Mesenchymal stem cell (in vitro differentiated cells and primary cell): ENCODE measurements around the gene ARID1B.
A peak's percentile ranks its signal among the peaks of the same experiment; 100 is the strongest.

Source experiments
- DNase-seq: peaks from one replicate; pipeline ENCODE4 v3.0.0-alpha.2; 2013
- H2AFZ ChIP-seq: one replicate; pipeline ENCODE4 v1.6.1; 2013; ENCODE audit warnings: low read depth, mild to moderate bottlenecking, control low read depth, inconsistent platforms, low read length, moderate library complexity
- H2AK5ac ChIP-seq: 2 replicates; pipeline ENCODE4 v1.6.1; 2013; ENCODE audit warnings: low read length, moderate library complexity, mild to moderate bottlenecking, inconsistent platforms; ENCODE audit not compliant: severe bottlenecking
- H2BK120ac ChIP-seq: one replicate; pipeline ENCODE4 v1.6.1; 2013; ENCODE audit warnings: low read depth, mild to moderate bottlenecking, inconsistent platforms, low read length, moderate library complexity
- H2BK12ac ChIP-seq, 2 experiments: one replicate each; pipeline ENCODE4 v1.6.1; 2013; ENCODE audit warnings: inconsistent platforms in 2 of 2, low read length in 2 of 2, mild to moderate bottlenecking in 2 of 2, moderate library complexity in 2 of 2, control low read depth in 1 of 2
- H2BK15ac ChIP-seq: one replicate; pipeline ENCODE4 v1.6.1; 2013; ENCODE audit warnings: mild to moderate bottlenecking, low read depth, inconsistent platforms; ENCODE audit not compliant: poor library complexity, severe bottlenecking
- H2BK5ac ChIP-seq: 2 replicates; pipeline ENCODE4 v1.6.1; 2013; ENCODE audit warnings: low read depth, mild to moderate bottlenecking, low read length, control low read depth, inconsistent platforms; ENCODE audit not compliant: poor library complexity, severe bottlenecking
- H3K14ac ChIP-seq, 2 experiments: one replicate each; pipeline ENCODE4 v1.6.1; 2013; ENCODE audit warnings: inconsistent platforms in 2 of 2, low read length in 2 of 2, control low read depth in 1 of 2, mild to moderate bottlenecking in 1 of 2, moderate library complexity in 1 of 2
- H3K18ac ChIP-seq, 2 experiments: one replicate each; pipeline ENCODE4 v1.6.1; 2013; ENCODE audit warnings: inconsistent platforms in 2 of 2, low read length in 2 of 2, control low read depth in 1 of 2, low read depth in 1 of 2, mild to moderate bottlenecking in 1 of 2
- H3K23ac ChIP-seq, 2 experiments: one replicate each; pipeline ENCODE4 v1.6.1; 2013; ENCODE audit warnings: inconsistent platforms in 2 of 2, low read length in 2 of 2, mild to moderate bottlenecking in 2 of 2, moderate library complexity in 2 of 2, control low read depth in 1 of 2
- H3K27ac ChIP-seq: 2 replicates; pipeline ENCODE4 v1.5.1; 2013; ENCODE audit warnings: mild to moderate bottlenecking, moderate library complexity, low read length, control low read depth, inconsistent platforms; ENCODE audit not compliant: poor library complexity, severe bottlenecking
- H3K27me3 ChIP-seq, 2 experiments: 2 replicates each; pipeline versions ENCODE4 v1.6.1 to v1.7.0; 2013; ENCODE audit warnings: low read length in 2 of 2, mild to moderate bottlenecking in 2 of 2, moderate library complexity in 2 of 2, control low read depth in 1 of 2, inconsistent platforms in 1 of 2; ENCODE audit not compliant: control insufficient read depth in 1 of 2, insufficient read depth in 1 of 2
- H3K36me3 ChIP-seq, 2 experiments: 2 replicates each; pipeline versions ENCODE4 v1.6.1 to v1.7.0; 2013; ENCODE audit warnings: low read length in 2 of 2, control low read depth in 1 of 2, inconsistent platforms in 1 of 2, low read depth in 1 of 2, mild to moderate bottlenecking in 1 of 2; ENCODE audit not compliant: insufficient read depth in 2 of 2, control insufficient read depth in 1 of 2
- H3K4ac ChIP-seq, 2 experiments: one replicate each; pipeline ENCODE4 v1.6.1; 2013; ENCODE audit warnings: inconsistent platforms in 2 of 2, low read length in 2 of 2, mild to moderate bottlenecking in 2 of 2, moderate library complexity in 2 of 2, control low read depth in 1 of 2, low read depth in 1 of 2
- H3K4me1 ChIP-seq: 2 replicates; pipeline ENCODE4 v1.6.1; 2013; ENCODE audit warnings: low read depth, low read length, control low read depth; ENCODE audit not compliant: control insufficient read depth, insufficient read depth
- H3K4me2 ChIP-seq: 2 replicates; pipeline ENCODE4 v1.6.1; 2013; ENCODE audit warnings: low read length, mild to moderate bottlenecking, inconsistent platforms; ENCODE audit not compliant: poor library complexity, severe bottlenecking
- H3K4me3 ChIP-seq, 2 experiments: 2 replicates each; pipeline versions ENCODE4 v1.5.1 to v1.7.0; 2013; ENCODE audit warnings: low read length in 2 of 2, mild to moderate bottlenecking in 2 of 2, control low read depth in 1 of 2, low read depth in 1 of 2; ENCODE audit not compliant: insufficient read depth in 1 of 2
- H3K79me1 ChIP-seq: replicated peaks from 2 replicates; pipeline ENCODE4 v1.6.1; 2013; ENCODE audit warnings: mild to moderate bottlenecking, control low read depth, low read length, inconsistent platforms; ENCODE audit not compliant: poor library complexity, severe bottlenecking
- H3K9ac ChIP-seq: 2 replicates; pipeline ENCODE4 v1.7.0; 2013; ENCODE audit warnings: mild to moderate bottlenecking, low read length, moderate library complexity
- H3K9me3 ChIP-seq: 2 replicates; pipeline ENCODE4 v1.7.0; 2013; ENCODE audit warnings: mild to moderate bottlenecking, low read length; ENCODE audit not compliant: control insufficient read depth
- H4K8ac ChIP-seq: one replicate; pipeline ENCODE4 v1.6.1; 2013; ENCODE audit warnings: inconsistent platforms, mild to moderate bottlenecking, low read length, moderate library complexity
- H4K91ac ChIP-seq: one replicate; pipeline ENCODE4 v1.6.1; 2013; ENCODE audit warnings: mild to moderate bottlenecking, low read length, inconsistent platforms
- WGBS: methylation state at CpG from one replicate; pipeline ENCODE4 v1.1.7; 2013; ENCODE audit warnings: mixed read lengths; 5-methylcytosine and 5-hydroxymethylcytosine counted together

Gene ARID1B

GRCh38 chr6:156771047-156771446 lies 6.1 kb upstream of the ARID1B start:
- Histone ChIP-seq H2BK15ac (no peak overlapping the region), H2AK5ac (no peak overlapping the region), H3K9me3 (no peaks in the 10 kb centered on the region), H3K4me1 (peaks cover 3% of the 10 kb centered on the region), H4K91ac (no peak overlapping the region), H2BK120ac (no peak overlapping the region), H3K9ac (no peak overlapping the region), H3K23ac (no peak overlapping the region), H3K14ac (no peak overlapping the region), H3K27me3 (no peaks in the 10 kb centered on the region), H3K36me3 (no peaks in the 10 kb centered on the region), H3K4ac (no peak overlapping the region), H3K27ac (no peak overlapping the region), H2AFZ (no peak overlapping the region), H2BK12ac (no peak overlapping the region), H3K4me2 (no peak overlapping the region), H3K79me1 (peaks cover 2% of the 10 kb centered on the region), H2BK5ac (no peak overlapping the region), H4K8ac (no peak overlapping the region), H3K4me3 (no peak overlapping the region), H3K18ac (no peak overlapping the region)
- 50% methylated on average over 1 of the region's 3 CpGs for WGBS
- DNase-seq: no peak

DNA sequence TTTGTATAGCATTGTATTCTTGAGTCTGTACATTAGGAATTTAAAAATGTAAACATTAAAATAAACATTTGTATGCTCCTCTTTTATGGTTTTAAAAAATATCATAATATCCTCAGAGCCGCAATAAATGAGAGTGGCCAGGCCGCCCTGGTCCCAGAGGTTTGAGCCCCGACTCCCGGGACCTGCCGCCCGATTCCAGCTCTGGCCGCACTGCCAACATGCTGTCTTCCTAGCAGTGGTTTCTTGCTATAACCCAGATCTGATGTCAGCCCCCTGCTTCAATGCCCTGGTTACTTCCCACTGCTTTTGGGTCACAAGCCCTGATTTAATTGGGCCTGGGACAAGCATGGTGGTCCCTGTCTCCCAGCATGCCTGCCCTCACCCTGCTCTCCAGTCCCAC lies 5.4 kb upstream of the ARID1B start:
- no peak overlapping the region for H3K4me3 ChIP-seq
- 96% methylated on average over 7 of the region's 7 CpGs for WGBS
- H2BK15ac ChIP-seq: no peak overlapping the region
- no peak overlapping the region for H3K9ac ChIP-seq
- H2BK120ac ChIP-seq: no peak overlapping the region
- no peak overlapping the region for H3K14ac ChIP-seq
- H3K9me3 ChIP-seq: no peaks in the 10 kb centered on the region
- no peak overlapping the region for H3K27ac ChIP-seq
- no peak overlapping the region for H2BK5ac ChIP-seq
- H4K91ac ChIP-seq: peak overlapping the region; percentile 41
- H2AK5ac ChIP-seq: no peak overlapping the region
- H3K23ac ChIP-seq: no peak overlapping the region
- H3K79me1 ChIP-seq: peaks cover 2% of the 10 kb centered on the region
- H2BK12ac ChIP-seq: no peak overlapping the region
- H3K36me3 ChIP-seq: no peaks in the 10 kb centered on the region
- no peak overlapping the region for H3K18ac ChIP-seq
- H2AFZ ChIP-seq: no peak overlapping the region
- no peak overlapping the region for H4K8ac ChIP-seq
- H3K4me2 ChIP-seq: no peak overlapping the region
- no peak for DNase-seq
- H3K4me1 ChIP-seq: peaks cover 3% of the 10 kb centered on the region
- no peak overlapping the region for H3K4ac ChIP-seq
- no peaks in the 10 kb centered on the region for H3K27me3 ChIP-seq

DNA sequence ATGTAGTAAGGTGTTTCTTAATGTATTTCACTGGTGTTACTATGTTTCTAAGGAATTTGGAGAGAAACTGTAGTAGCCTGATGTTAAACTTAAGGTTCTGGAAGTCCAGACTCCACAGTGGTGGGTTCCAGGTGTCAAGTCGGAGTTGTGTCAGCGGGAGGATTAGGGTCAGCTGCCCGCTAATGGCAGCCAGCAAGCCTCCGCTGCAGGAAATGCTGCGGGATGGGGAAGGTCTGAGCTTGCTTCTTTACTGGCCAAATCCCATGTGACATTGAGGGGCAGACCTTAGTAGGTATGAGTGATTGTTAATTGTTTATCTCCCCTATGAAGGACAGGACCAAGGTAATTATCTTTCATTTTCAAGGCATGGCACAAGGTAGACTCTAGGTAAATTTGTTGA lies 3.7 kb upstream of the ARID1B start:
- no peaks in the 10 kb centered on the region for H3K27me3 ChIP-seq
- no peak overlapping the region for H3K27ac ChIP-seq
- H2AK5ac ChIP-seq: no peak overlapping the region
- no peak overlapping the region for H3K4ac ChIP-seq
- H2BK15ac ChIP-seq: no peak overlapping the region
- no peak overlapping the region for H3K14ac ChIP-seq
- H3K4me1 ChIP-seq: peaks cover 3% of the 10 kb centered on the region
- no peak overlapping the region for H2BK12ac ChIP-seq
- H3K9ac ChIP-seq: no peak overlapping the region
- H3K18ac ChIP-seq: no peak overlapping the region
- no peak overlapping the region for H2BK5ac ChIP-seq
- H3K36me3 ChIP-seq: no peaks in the 10 kb centered on the region
- WGBS: 58% methylated on average over 5 of the region's 5 CpGs
- no peak overlapping the region for H2BK120ac ChIP-seq
- H4K8ac ChIP-seq: no peak overlapping the region
- DNase-seq: no peak
- peaks cover 2% of the 10 kb centered on the region for H3K79me1 ChIP-seq
- no peaks in the 10 kb centered on the region for H3K9me3 ChIP-seq
- no peak overlapping the region for H2AFZ ChIP-seq
- H4K91ac ChIP-seq: no peak overlapping the region
- no peak overlapping the region for H3K4me3 ChIP-seq
- no peak overlapping the region for H3K4me2 ChIP-seq
- H3K23ac ChIP-seq: no peak overlapping the region

- Histone ChIP-seq H3K23ac (peak overlapping the region in 1 of 2 experiments; percentile 56), H3K4ac (no peak overlapping the region), H3K27ac (no peak overlapping the region), H3K4me1 (peaks cover 3% of the 10 kb centered on the region), H2AK5ac (no peak overlapping the region), H3K79me1 (peaks cover 2% of the 10 kb centered on the region), H2BK12ac (no peak overlapping the region), H3K9ac (peak overlapping the region; percentile 94), H4K91ac (no peak overlapping the region), H3K18ac (no peak overlapping the region), H3K9me3 (no peaks in the 10 kb centered on the region), H3K27me3 (no peaks in the 10 kb centered on the region), H3K14ac (no peak overlapping the region), H4K8ac (peak overlapping the region; percentile 81), H2BK15ac (peak overlapping the region; percentile 96), H3K4me2 (peak overlapping the region; percentile 32), H2BK5ac (no peak overlapping the region), H2AFZ (no peak overlapping the region), H2BK120ac (no peak overlapping the region), H3K36me3 (no peaks in the 10 kb centered on the region), H3K4me3 (peak overlapping the region in 1 of 2 experiments; percentile 55)
- DNase-seq: no peak
- 88% methylated on average over 12 of the region's 15 CpGs for WGBS
These were observed 3.0 kb upstream of the ARID1B start for GRCh38 chr6:156773935-156774852.
